Measurements from ENCODE around the gene TAB2.

DNA sequence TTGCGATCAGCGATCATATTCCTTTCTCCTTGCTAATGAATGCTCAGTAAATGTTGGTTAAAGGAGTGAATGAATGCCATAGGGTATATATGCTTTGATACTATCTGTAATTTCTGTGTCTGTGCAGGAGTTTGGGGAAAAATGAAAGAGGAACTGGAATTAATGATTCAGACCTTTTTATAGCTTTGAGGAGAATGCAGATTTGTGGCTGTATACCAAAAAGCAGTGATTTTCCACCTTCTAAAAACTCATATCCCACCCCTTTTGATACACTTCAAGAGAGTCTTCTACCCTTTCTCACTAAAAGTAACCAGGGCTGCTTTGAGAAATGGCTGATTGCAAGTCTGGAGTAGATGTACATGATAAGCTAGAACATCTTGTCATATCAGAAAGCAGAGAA is 56.0 kb downstream of the TAB2 start:
- TF ChIP-seq YY1 (IDR thresholded peaks at IDR 0.05; ENCODE audit: insufficient read depth, insufficient read length): no peak
- TF ChIP-seq SUZ12 (IDR thresholded peaks at IDR 0.05; ENCODE audit: extremely low read depth, insufficient read depth, insufficient read length): no peak
- TF ChIP-seq ZNF274 (IDR thresholded peaks at IDR 0.05; ENCODE audit: low read depth, low read length): no peak
